GM18858 (cell line): Measurements from ENCODE around the gene DCAF6.

Experiments used
- ATAC-seq: cut with Tn5 transposase; IDR thresholded peaks from one replicate; pipeline ENCODE4 v1.9.1; 2021; ENCODE audit not compliant: unreplicated experiment

The DCAF6 gene

GRCh38 chr1:168100315-168101002 lies 164.0 kb downstream of the DCAF6 start:
- no peak for ATAC-seq

- ATAC-seq: no peak
Observed at GRCh38 chr1:168101336-168101735, 164.9 kb downstream of the DCAF6 start.

- ATAC-seq: no peak
Observed at GRCh38 chr1:168102487-168102886, 166.0 kb downstream of the DCAF6 start.

GRCh38 chr1:168104535-168104934 lies 168.1 kb downstream of the DCAF6 start:
- no peak for ATAC-seq

- ATAC-seq: no peak
Observed at GRCh38 chr1:168105846-168106245, 169.4 kb downstream of the DCAF6 start.

- no peak for ATAC-seq
Observed at GRCh38 chr1:168106274-168106673, 169.8 kb downstream of the DCAF6 start.

- no peak for ATAC-seq
Observed at GRCh38 chr1:168110896-168111545, 174.5 kb downstream of the DCAF6 start.

- ATAC-seq: no peak
Observed at GRCh38 chr1:168112673-168113305, 176.3 kb downstream of the DCAF6 start.

- no peak for ATAC-seq
Observed at GRCh38 chr1:168114845-168115244, 178.4 kb downstream of the DCAF6 start.

GRCh38 chr1:168116327-168116799 lies 179.9 kb downstream of the DCAF6 start:
- ATAC-seq: no peak

GRCh38 chr1:168119750-168120149 lies 183.3 kb downstream of the DCAF6 start:
- no peak for ATAC-seq

GRCh38 chr1:168121401-168122011 lies 185.0 kb downstream of the DCAF6 start:
- no peak for ATAC-seq

GRCh38 chr1:168125051-168125450 lies 188.6 kb downstream of the DCAF6 start:
- ATAC-seq: no peak
